Heart left ventricle (tissue), 16 donors: ENCODE data around the gene TMEM259. TPM values are rescaled to one million over a fixed set of nuclear protein-coding genes. Genes with fewer than 3 reads are reported as not detected.
A peak's percentile ranks its signal among the peaks of the same experiment; 100 is the strongest.

Experiments used
- ATAC-seq, 4 donors: fragments of 200-7000 bp; cut with Tn5 transposase; one replicate each; pipeline ENCODE4 v1.9.1; 2020 to 2022; ENCODE audit warnings: moderate library complexity in 4 of 4, mild to moderate bottlenecking in 3 of 4, moderate number of reproducible peaks in 1 of 4
- DNase-seq, 5 donors: peaks; one replicate each; pipeline ENCODE4 v3.0.0-alpha.2; 2020
- H3K27ac ChIP-seq, 12 donors: fragments of 200-600 bp; sonication (generic) in 4 of 12; one replicate each; pipeline versions ENCODE4 v1.5.0 to v1.8.0; 2016 to 2022; ENCODE audit warnings: mild to moderate bottlenecking in 2 of 12
- H3K27me3 ChIP-seq, 9 donors: fragments of 200-600 bp; sonication (generic) in 2 of 9; one replicate each; pipeline versions ENCODE4 v1.5.1 to v1.8.0; 2016 to 2022; ENCODE audit warnings: mild to moderate bottlenecking in 3 of 9
- H3K36me3 ChIP-seq, 9 donors: fragments of 200-600 bp; sonication (generic) in 2 of 9; one replicate each; pipeline versions ENCODE4 v1.5.0 to v1.8.0; 2018 to 2022; ENCODE audit warnings: mild to moderate bottlenecking in 2 of 9
- H3K4me1 ChIP-seq, 12 donors: fragments of 200-600 bp; sonication (generic) in 4 of 12; one replicate each; pipeline versions ENCODE4 v1.5.0 to v1.8.0; 2016 to 2022; ENCODE audit warnings: mild to moderate bottlenecking in 3 of 12
- H3K4me3 ChIP-seq, 12 donors: fragments of 200-600 bp; sonication (generic) in 4 of 12; one replicate each; pipeline versions ENCODE4 v1.5.0 to v1.8.0; 2017 to 2022; ENCODE audit warnings: mild to moderate bottlenecking in 9 of 12, moderate library complexity in 4 of 12
- H3K9me3 ChIP-seq, 12 donors: fragments of 200-600 bp; sonication (generic) in 4 of 12; one replicate each; pipeline versions ENCODE4 v1.5.0 to v1.8.0; 2016 to 2022; ENCODE audit warnings: mild to moderate bottlenecking in 1 of 12
- POLR2A ChIP-seq, 2 donors: fragments of 450-650 bp; IDR thresholded peaks; one replicate each; pipeline ENCODE4 v1.6.1; 2017; ENCODE audit warnings: antibody characterized with exemption in 2 of 2, mild to moderate bottlenecking in 2 of 2, moderate library complexity in 2 of 2
- WGBS, 4 donors: extraction: QIAGEN DNeasy Blood & Tissue Kit in 2 of 4; methylation state at CpG; one replicate each; pipeline versions ENCODE4 v1.1.5 to v1.1.7; 2013 to 2018; 5-methylcytosine and 5-hydroxymethylcytosine counted together
- intact Hi-C, 10 donors: fragments of 100-400 bp; cut with DNase I; formaldehyde crosslinking; loops; one replicate each; pipeline versions ENCODE4 v1.11.1 to v1.14.2; 2022
- polyA plus RNA-seq, 2 donors: library from polyadenylated mRNA; stranded (reverse); fragments of 200-250 nt; gene quantifications; one replicate each; pipeline ENCODE4 v1.2.3, GENCODE V29; 2013
- total RNA-seq, 9 donors: library from RNA; depleted of rRNA in 2 of 9; stranded (reverse); fragments of >200 nt in 2 of 9; fragmentation: NEBNext Ultra II Directional in 3 of 9; extraction: Animal tissue kit (Norgen Biotek cat#: 25700) in 3 of 9; gene quantifications; one replicate each; pipeline versions ENCODE4 v1.1.0 to v1.2.4, GENCODE V29; 2016 to 2023
- TF ChIP-seq, protein P1 (sequence below), 12 donors: fragments of 200-600 bp; sonication (generic) in 4 of 12; IDR thresholded peaks; one replicate each; pipeline versions ENCODE4 v1.5.0 to v1.8.0; 2018 to 2022; ENCODE audit warnings: antibody characterized with exemption in 12 of 12, mild to moderate bottlenecking in 5 of 12
- donor health status: ischemic (EF 13 %, LVEDD 7.1; RV severe dilation, severe dysfunction).
- donor health status: healthy with polysubstance abuse.
- donor health status: DM: no; HTN: yes; CAD: no.
- donor health status: DM: no; HTN: no; CAD: no.
- donor health status: ischemic (EF 25% LVEDD 6.9; RV normal size, moderate dysfunction).
- donor health status: ischemic (EF 25% LVEDD 5.7; RV mildly dilated, moderate dysfunction).
- donor health status: healthy.
- donor health status: DM: yes; HTN: yes; CAD: no.
- donor health status: ischemic (EF 35%, LVEDD 5.7; RV mildly dilated, moderate dysfunction).
- donor health status: nonischemic (EF 11% LVEDD 7.7; RV severe dilation, severe dysfunction).
- donor health status: DM: yes; HTN: yes; CAD: no.
- donor health status: PGD.
- donor health status: ischemic (EF 29% LVEDD 5.4; RV normal size, mild dysfunction).
- donor health status: nonischemic (EF 23%, LVEDD 6.1; RV moderate dilation, normal function).

Gene TMEM259
- total and polyA plus RNA-seq, 11 donors, result 95.1 to 189 (median 113) TPM

DNA sequence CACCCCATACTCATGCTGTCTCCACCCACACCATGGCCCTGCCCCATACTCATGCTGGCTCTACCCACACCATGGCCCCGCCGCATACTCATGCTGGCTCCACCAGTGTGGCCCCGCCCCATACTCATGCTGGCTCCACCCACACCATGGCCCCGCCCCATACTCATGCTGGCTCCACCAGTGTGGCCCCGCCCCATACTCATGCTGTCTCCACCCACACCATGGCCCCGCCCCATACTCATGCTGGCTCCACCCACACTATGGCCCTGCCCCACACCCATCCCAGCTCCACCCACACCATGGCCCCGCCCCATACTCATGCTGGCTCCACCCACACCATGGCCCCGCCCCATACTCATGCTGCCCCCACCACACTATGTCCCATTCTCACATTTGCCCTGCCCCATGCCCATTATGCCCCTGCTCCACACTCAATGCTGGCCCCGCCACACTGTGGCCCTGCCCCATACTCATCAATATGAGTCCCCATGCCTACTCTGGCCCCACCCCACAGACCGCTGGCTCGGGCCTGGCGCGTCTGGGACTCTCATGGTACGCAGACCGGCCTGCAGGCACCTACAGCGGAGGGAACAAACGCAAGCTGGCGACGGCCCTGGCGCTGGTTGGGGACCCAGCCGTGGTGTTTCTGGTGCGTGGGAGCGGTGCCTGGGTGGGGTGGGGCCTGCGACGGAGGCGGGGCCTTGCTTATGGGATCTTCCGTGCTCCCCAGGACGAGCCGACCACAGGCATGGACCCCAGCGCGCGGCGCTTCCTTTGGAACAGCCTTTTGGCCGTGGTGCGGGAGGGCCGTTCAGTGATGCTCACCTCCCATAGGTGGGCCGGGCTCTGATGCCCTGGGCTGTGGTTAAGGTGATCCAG is 42.3 kb upstream of the TMEM259 start:
- no peak for TF ChIP-seq POLR2A (IDR thresholded peaks at IDR 0.05)
- TF ChIP-seq, protein P1, sequence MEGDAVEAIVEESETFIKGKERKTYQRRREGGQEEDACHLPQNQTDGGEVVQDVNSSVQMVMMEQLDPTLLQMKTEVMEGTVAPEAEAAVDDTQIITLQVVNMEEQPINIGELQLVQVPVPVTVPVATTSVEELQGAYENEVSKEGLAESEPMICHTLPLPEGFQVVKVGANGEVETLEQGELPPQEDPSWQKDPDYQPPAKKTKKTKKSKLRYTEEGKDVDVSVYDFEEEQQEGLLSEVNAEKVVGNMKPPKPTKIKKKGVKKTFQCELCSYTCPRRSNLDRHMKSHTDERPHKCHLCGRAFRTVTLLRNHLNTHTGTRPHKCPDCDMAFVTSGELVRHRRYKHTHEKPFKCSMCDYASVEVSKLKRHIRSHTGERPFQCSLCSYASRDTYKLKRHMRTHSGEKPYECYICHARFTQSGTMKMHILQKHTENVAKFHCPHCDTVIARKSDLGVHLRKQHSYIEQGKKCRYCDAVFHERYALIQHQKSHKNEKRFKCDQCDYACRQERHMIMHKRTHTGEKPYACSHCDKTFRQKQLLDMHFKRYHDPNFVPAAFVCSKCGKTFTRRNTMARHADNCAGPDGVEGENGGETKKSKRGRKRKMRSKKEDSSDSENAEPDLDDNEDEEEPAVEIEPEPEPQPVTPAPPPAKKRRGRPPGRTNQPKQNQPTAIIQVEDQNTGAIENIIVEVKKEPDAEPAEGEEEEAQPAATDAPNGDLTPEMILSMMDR (IDR thresholded peaks at IDR 0.05), result no peak
- 69 to 93% (median 84%) methylated on average over 34 to 37 of the region's 37 CpGs for WGBS, 4 donors
- ATAC-seq (no peak), DNase-seq (peak in 1 of 5 donors; percentile 60)
- Histone ChIP-seq H3K36me3 (peaks cover 0 to 7% (median 0%) of the 10 kb centered on the region in 9 donors), H3K9me3 (peaks cover 0 to 21% (median 11%) of the 10 kb centered on the region in 12 donors), H3K27ac (no peak overlapping the region), H3K27me3 (peaks cover 16 to 45% (median 23%) of the 10 kb centered on the region in 9 donors), H3K4me3 (no peak overlapping the region), H3K4me1 (peaks cover 5 to 33% (median 19%) of the 10 kb centered on the region in 12 donors)
- intact Hi-C loops, result no loop called here

DNA sequence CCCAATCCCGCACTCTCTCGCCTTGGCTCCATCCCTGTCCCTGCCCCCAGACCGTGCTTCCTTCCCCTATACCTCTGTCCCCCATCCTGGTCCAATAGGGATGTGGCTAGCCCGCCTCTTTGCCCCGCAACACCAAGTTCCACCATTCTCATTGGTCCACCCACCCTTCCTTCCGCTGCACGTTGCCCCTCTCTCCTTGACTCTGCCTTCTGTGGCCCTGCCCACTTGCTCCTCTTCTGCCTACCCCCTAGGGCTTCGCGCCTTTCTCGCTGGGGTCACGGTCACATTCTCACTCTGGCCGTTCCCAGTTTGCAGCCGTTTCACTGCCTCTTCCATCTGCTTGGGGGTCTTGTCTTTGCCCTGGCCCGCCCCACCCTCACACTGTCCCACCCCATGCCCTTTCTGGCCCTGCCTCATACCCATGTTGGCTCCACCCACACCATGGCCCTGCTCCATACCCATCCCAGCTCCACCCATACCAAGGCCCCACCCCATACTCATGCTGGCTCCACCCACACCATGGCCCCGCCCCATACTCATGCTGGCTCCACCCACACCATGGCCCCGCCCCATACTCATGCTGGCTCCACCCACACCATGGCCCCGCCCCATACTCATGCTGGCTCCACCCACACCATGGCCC is 41.6 kb upstream of the TMEM259 start:
- ATAC-seq (no peak), DNase-seq (no peak)
- TF ChIP-seq, protein P1 (IDR thresholded peaks at IDR 0.05), result no peak
- TF ChIP-seq POLR2A (IDR thresholded peaks at IDR 0.05), result no peak
- 79 to 93% (median 86%) methylated on average over 16 to 17 of the region's 17 CpGs for WGBS, 4 donors
- intact Hi-C loops, result no loop called here
- Histone ChIP-seq H3K27ac (no peak overlapping the region), H3K36me3 (peaks cover 0 to 9% (median 0%) of the 10 kb centered on the region in 9 donors), H3K27me3 (peaks cover 13 to 38% (median 16%) of the 10 kb centered on the region in 9 donors), H3K4me1 (peaks cover 5 to 31% (median 19%) of the 10 kb centered on the region in 12 donors), H3K9me3 (peaks cover 4 to 29% (median 18%) of the 10 kb centered on the region in 12 donors), H3K4me3 (no peak overlapping the region)

DNA sequence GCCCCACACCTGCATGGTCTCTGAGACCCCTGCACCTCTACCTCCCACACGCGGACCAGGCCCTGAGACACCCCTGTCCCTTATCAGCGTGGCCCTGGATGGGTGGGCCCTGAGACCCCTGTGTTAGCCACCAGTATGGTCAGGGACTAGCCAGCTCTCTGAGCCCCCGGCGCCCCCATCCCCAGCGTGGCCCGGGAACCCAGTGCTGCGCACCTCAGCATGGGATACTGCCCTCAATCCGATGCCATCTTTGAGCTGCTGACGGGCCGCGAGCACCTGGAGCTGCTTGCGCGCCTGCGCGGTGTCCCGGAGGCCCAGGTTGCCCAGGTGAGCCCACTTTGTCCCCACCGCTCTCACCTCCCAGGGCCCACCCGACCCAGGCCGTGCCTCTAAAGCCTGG is 41.1 kb upstream of the TMEM259 start:
- TF ChIP-seq, protein P1 (IDR thresholded peaks at IDR 0.05), result no peak
- no peak for TF ChIP-seq POLR2A (IDR thresholded peaks at IDR 0.05)
- H3K4me1 ChIP-seq, result peaks cover 2 to 26% (median 16%) of the 10 kb centered on the region in 12 donors
- H3K4me3 ChIP-seq, result no peak overlapping the region
- intact Hi-C loops, result no loop called here
- H3K9me3 ChIP-seq, result peaks cover 4 to 34% (median 24%) of the 10 kb centered on the region in 12 donors
- ATAC-seq (no peak), DNase-seq (no peak)
- 84 to 94% (median 89%) methylated on average over 5 to 20 of the region's 20 CpGs for WGBS, 4 donors
- H3K27me3 ChIP-seq, result peaks cover 8 to 33% (median 11%) of the 10 kb centered on the region in 9 donors
- no peak overlapping the region for H3K27ac ChIP-seq
- H3K36me3 ChIP-seq, result peaks cover 0 to 13% (median 0%) of the 10 kb centered on the region in 9 donors

DNA sequence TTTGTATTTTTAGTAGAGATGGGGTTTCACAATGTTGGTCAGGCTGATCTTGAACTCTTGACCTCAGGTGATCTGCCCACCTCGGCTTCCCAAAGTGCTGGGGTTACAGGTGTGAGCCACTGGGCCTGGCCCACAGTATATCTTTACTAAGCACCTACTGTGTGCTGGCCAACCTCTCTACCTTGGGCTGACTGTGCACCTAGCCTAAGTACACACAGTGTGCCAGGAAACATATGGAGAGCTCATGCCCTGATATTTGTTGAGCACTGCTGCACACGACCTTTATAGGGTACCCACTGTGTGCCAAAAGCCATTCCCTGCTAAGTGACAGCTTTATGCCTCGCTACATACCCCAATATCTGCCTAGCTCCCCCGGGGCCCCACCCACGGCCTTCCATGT is 39.8 kb upstream of the TMEM259 start:
- Histone ChIP-seq H3K36me3 (peaks cover 0 to 25% (median 0%) of the 10 kb centered on the region in 9 donors), H3K4me3 (no peak overlapping the region), H3K9me3 (peaks cover 4 to 47% (median 32%) of the 10 kb centered on the region in 12 donors), H3K4me1 (peaks cover 0 to 13% (median 9%) of the 10 kb centered on the region in 12 donors), H3K27ac (no peak overlapping the region), H3K27me3 (peaks cover 0 to 20% (median 0%) of the 10 kb centered on the region in 9 donors)
- DNase-seq, result no peak
- intact Hi-C loops, result no loop called here
- TF ChIP-seq, protein P1 (IDR thresholded peaks at IDR 0.05), result no peak
- TF ChIP-seq POLR2A (IDR thresholded peaks at IDR 0.05), result no peak
- 71 to 90% (median 83%) methylated on average over 5 of the region's 5 CpGs for WGBS, 4 donors
- ATAC-seq, result no peak
